ENCODE measurements around the gene SYNDIG1.

SYNDIG1 gene

DNA sequence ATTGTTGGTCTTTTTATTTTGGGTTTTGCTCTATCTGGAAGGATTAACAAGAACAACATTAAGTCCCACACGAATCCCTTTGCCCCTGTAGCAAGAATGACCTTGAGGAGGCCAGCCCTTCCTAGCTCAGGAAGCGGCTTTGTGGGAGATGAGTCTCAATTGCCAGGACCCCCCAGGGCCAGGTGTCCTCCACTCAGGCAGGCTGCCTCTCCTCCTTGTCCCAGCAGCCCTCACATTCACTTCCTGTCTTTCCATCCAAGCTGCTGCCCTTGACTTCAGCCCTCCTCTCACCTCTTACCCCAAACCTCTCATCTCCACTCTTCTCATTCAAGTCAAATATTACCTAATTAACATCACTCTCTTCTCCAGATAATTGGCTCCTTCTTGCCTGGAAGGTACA lies 22.6 kb upstream of the SYNDIG1 start:
- DNase-seq (ENCODE audit: low read depth, low spot score), result no peak

- DNase-seq (ENCODE audit: low read depth, low spot score), result no peak
These were observed 21.3 kb upstream of the SYNDIG1 start for GRCh38 chr20:24448170-24448569.

DNA sequence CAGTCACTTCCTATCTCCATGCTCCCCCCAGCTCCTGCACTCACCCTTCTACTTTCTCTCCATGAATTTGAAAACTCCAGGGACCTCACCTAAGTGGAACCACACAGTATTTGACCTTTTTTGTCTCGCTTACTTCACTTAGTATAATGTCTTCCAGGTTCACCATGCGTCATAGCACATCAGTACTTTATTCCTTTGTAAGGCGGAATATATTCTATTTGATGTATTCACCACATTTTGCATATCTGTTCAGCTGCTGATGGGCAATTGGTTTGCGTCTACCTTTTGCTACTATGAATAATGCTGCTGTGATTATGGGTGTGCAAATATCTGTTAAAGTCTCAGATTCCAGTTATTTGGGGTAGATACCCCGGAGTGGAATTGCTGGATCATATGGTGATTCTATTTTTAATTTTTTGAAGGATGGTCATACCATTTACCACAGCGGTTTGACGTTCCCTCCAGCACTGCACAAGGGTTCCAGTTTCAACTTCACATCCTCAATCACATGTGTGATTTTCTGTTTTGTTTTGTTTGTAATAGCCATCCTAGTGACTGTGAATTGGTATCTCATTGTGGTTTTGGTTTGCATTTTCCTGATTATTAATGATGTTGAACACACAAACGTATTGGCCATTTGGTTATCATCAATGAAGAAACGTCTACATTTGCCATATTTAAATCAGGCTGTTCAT lies 20.3 kb upstream of the SYNDIG1 start:
- no peak for DNase-seq (ENCODE audit: low read depth, low spot score)

DNA sequence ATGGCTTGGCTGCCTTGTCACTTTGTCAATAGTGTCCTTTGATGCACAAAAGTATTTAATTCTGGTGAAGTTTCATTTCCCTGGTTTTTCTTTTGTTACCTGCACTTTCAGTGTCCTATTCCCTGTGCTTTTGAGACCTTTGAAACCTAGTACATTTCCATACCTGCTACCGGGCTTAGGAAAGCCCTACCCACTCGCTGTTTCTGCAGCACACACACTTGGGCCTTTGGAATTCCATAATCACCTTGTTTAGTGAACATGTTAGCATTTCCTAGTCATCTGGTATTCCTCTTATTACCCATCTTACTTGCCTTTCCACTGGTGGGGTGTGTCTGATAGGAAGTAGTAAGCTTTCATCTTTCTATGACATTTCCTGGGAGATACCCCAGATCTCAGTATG lies 19.3 kb upstream of the SYNDIG1 start:
- DNase-seq (ENCODE audit: low read depth, low spot score), result no peak

DNA sequence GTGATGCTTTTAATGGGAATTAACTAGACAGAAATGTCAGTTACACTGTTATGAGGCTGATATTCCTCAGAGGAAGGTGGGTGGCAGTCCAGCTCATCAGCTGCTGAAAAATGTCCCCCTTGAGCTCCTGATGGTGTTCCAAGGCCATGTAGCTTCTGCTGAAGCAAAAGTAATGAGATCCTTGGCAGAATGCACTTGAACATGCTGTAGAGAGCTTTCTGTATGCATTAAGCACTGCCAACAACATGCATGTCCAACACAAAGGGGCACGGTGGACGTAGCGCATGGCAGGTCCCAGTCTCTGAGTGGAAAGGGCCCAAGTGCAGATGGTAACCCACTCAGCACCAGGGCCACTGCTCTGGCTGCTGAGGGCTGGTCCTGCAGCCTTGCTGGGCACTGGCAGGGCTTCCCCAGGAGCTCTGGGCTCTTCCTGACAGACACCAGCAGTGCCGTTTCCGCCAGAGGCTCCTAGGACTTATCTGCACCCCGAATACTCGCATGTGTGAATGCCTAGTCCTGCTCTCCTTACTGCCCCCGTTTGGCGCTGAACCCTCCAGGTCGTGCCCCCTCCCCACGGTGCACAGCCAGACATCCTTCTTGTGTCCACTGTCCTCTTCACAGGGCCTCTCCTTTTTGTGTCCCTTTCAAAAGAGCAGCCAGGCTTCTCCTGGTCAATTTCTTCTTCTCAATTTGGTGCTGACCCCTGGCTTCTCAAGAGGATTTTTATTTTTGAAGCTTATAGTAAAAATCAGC lies 18.6 kb upstream of the SYNDIG1 start:
- no peak for DNase-seq (ENCODE audit: low read depth, low spot score)

DNA sequence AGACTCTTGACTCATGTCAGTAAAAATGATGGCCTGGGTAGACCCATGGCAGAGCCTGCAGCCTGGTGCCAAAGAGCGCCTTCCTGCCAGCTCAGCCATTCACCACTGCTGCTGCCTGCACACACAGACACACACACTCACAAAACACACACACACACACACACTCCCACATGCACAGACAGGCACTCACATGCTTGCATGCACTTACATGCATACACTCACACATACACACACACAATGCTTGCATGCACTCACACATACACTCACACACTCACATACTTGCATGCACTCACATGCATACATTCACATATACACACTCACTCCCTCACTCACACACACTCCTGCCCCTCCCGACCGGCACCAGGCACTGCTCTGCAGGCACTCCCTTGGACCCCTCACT lies 18.0 kb upstream of the SYNDIG1 start:
- DNase-seq (ENCODE audit: low read depth, low spot score), result no peak

DNA sequence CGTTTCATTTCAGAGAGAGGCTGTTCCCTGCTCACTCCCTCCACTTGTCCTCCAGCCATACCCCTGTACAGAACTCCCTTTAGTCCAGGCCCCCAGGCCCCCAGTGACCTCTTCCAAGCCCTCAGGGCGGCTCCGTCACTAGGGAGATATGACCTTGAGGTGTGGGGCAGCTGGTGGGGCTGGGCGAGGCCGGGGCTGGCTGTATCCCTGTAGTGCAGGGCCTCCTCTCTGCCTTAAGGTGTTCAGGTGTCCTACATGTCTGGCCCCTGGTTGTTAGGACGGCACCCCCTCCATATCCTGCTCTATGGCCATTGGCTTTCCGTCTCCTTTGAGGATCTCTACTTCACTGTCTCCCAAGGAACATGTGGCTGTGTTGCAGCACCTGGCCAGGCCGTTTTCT lies 17.4 kb upstream of the SYNDIG1 start:
- no peak for DNase-seq (ENCODE audit: low read depth, low spot score)

- DNase-seq (ENCODE audit: low read depth, low spot score), result no peak
These were observed 16.8 kb upstream of the SYNDIG1 start for GRCh38 chr20:24452498-24453127.

DNA sequence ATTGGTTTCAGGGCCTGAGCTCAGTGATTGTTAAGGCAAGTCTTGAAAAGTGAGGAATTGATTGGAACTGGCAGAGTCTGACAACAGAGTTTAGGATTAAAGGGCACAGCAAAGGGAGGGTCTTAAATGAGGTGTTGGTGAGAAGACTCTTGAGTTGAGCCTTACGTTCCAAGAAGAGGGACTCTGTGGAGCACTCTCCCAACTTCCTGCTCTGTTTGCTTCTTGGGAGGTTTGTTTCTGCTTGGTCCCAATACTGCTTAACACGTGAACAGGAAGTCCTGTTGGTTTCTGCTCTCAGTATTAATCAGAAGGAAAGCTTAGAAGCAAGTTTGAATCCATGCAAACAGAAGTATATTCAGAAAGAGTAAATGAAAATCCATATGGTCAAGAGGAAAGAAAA lies 15.6 kb upstream of the SYNDIG1 start:
- no peak for DNase-seq (ENCODE audit: low read depth, low spot score)

- no peak for DNase-seq (ENCODE audit: low read depth, low spot score)
These were observed 14.3 kb upstream of the SYNDIG1 start for GRCh38 chr20:24455081-24455480.

DNA sequence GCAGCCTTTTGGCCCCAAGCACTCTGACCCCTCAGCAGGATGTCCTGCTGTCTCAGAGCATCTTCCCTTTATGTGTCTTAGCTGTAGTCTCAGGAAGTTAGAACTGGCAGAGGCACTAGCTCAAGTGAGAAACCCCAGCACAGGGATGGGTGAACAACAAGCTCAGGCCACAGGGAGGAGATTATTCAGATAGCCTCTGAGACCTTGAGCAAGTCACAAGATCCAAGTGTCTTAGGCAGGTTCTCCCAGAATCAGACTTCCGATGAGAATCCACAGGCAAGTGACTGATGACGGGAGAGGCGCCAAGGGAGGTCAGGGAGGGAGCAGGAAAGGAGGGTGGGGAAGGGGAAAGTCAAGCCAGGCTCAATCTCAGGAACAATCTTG lies 13.0 kb upstream of the SYNDIG1 start:
- no peak for DNase-seq (ENCODE audit: low read depth, low spot score)

DNA sequence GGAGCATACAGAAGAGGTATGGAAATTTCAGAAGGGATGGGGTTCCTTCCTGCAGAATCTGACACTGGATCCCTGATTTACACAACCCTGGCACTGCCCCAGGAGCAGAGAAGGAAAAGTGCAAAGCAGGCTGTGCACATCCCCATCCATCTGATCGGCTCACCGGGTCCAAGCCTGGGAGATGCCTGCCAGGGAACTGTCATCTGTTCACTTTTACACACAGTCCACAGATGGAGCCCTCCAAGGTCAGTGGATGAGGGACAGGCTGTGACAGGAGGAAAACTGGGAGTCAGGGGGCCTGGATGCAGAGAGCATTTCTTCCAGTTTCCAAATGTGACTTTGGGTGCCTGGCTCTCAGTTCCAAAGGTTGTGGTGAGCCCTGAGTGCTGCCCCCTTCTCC lies 11.0 kb upstream of the SYNDIG1 start:
- DNase-seq (ENCODE audit: low read depth, low spot score), result no peak

DNA sequence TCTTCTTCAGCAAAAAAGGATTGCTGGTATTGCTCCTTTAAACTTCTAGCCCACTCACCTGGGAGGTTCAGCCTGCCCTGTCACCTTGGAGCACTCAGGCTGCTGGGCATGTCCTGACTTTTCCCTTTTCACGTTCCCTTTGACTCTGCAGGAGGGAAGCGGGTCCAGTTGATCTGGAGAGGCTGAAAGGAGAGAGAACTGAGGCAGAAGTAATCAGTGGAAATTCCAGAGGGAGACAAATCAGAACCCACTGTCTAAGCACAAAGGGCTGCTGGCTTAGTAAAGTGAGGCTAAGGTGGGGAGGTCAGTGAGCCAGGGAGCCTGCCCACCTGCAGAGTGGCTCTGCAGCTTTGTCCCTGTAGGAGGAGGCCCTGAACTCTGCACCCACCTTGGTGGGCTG lies 9.7 kb upstream of the SYNDIG1 start:
- DNase-seq (ENCODE audit: low read depth, low spot score), result no peak

GRCh38 chr20:24460712-24461111 lies 8.7 kb upstream of the SYNDIG1 start:
- no peak for DNase-seq (ENCODE audit: low read depth, low spot score)

DNA sequence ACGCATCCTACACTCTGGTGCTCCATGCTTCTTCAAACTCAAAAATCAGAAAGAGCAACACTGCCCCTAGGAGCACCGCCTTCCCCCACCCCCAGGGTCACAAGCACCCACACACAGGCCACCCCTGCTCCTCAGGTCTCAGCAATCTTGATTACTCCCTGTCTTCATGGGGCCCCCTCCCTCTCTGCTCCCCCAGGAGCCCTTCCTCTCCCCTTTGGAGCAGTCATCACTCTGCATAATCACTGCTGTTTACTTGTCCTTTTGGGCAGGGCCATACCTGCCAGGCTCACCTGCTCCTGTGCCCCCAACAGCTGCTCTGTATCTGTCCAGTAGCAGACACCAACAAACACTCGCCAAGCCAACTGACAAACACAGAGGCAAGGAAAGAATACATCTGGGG lies 7.6 kb upstream of the SYNDIG1 start:
- no peak for DNase-seq (ENCODE audit: low read depth, low spot score)

DNA sequence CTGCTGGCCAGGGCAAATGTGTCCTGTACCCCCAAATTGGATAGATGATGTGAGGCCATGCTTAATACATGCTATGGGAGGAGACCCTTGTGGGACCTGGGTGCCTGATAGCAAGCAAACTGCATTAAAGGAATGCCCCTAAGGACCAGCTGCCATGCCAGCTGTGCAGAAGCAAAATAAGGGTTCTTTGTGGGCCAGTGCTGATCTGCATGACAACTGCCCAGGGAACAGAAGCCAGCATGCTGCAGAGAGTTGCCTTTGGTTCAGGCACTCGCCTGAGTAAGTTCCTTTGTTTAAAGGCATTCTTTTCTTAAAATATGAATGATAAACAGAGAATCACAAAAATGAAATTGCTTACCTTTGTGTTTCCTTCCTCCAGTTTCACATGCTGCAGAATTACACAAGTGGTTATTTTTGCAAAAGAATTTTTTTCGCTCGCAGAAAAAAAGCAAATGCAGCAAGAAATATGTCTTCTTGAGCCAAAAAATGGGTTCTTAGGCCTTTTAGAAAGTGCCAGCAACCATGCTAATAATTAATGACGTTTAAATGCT lies 6.9 kb upstream of the SYNDIG1 start:
- DNase-seq (ENCODE audit: low read depth, low spot score), result no peak

GRCh38 chr20:24465159-24465558 lies 4.3 kb upstream of the SYNDIG1 start:
- no peak for DNase-seq (ENCODE audit: low read depth, low spot score)

GRCh38 chr20:24465730-24466129 lies 3.7 kb upstream of the SYNDIG1 start:
- no peak for DNase-seq (ENCODE audit: low read depth, low spot score)

- no peak for DNase-seq (ENCODE audit: low read depth, low spot score)
These were observed 871 bp upstream of the SYNDIG1 start for GRCh38 chr20:24468401-24469115.

DNA sequence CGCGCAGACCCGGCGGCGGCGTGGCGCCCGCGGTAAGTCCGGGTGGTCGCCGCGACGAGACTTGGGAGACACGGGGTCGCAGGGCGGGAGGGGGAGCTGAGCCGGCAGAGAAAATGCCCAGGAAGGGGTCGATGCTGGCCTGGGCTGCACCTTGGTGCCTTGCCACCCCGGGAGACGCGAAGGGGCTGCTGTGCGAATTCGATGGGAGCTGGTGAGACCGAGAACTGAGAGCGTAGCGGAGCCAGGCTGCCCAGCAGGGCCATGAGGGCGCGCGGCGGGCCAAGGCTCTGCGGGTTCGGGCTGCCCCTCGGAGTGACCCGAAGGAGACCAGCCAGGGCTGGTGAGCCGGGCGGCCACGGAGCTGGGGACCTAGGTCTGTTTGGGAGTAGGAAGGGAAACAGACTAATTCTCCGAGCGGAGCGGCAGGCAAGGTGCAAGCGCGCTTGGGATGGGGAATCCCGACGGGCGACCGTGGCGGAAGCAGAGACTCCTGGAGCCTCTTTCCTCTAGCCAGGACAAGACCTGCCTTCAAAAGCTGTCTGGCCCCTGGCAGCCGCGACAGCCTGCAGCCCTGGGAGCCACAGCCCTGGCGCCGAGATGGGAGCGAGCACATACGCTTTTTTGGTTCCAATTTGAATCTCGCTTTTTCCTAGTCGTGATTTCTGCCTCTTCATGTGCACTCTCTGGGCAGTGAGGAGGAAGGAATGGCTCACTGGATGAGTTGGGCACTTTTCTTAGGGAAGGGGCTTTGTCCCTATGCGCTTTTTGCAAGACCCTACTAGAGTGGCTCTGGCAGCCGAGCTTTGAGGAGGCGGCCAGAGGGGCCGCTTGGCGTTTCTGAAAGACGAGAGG lies 691 bp downstream of the SYNDIG1 start:
- DNase-seq (ENCODE audit: low read depth, low spot score), result no peak

Measured in activated CD4-positive, CD25-positive, alpha-beta regulatory T cell treated with anti-CD3 and anti-CD28 coated beads, Interleukin-2, amount 50 U/mL, for 16 hours (primary cell).